NCI-H446 treated with DMSO at 0.1 percent for 48 hours (cell line): ENCODE measurements around the gene ATXN2.
"Not testable (repeated sequence)": the region's sequence is repeated elsewhere in the genome, so short reads cannot be mapped to it uniquely, and the experiment has no call there.

Experiments used
- DNase-seq: peaks from one replicate; lab custom pipeline; 2025; lab: John Stamatoyannopoulos, UW

ATXN2 gene

GRCh38 chr12:111570084-111570961 is 28.8 kb downstream of the ATXN2 start:
- DNase-seq: no peak

DNA sequence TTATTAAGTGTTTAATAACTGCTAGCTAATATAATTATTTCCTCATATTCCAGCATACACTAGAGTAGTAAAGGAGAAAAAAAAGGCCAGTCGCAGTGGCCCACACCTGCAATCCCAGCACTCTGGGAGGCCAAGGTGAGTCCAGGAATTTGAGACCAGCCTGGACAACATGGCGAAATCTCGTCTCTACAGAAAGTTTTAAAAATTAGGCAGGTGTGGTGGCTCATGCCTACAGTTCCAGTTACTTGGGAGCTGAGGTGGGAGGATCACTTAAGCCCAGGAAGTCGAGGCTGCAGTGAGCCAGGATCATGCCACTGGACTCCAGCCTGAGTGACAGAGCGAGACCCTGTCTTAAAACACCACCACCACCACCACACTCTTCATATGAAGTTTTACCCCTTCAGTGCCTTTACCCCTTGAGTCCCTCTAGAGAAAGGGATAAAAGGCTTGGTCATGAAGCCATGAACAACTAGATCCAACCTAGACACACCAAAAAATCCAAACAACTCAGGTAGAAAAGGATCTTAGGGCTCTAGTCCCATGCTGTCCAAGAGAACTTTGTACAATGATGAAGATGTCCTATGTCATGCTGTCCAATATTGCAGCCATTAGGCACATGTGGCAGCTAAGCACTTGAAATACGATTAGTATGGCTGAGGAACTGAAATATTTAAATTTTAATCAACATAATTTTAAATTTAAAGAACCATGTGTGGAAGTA is 29.6 kb downstream of the ATXN2 start:
- DNase-seq: no peak

GRCh38 chr12:111560844-111561243 is 38.3 kb downstream of the ATXN2 start:
- DNase-seq: not testable (repeated sequence)

GRCh38 chr12:111558107-111558376 is 41.1 kb downstream of the ATXN2 start:
- no peak for DNase-seq

DNA sequence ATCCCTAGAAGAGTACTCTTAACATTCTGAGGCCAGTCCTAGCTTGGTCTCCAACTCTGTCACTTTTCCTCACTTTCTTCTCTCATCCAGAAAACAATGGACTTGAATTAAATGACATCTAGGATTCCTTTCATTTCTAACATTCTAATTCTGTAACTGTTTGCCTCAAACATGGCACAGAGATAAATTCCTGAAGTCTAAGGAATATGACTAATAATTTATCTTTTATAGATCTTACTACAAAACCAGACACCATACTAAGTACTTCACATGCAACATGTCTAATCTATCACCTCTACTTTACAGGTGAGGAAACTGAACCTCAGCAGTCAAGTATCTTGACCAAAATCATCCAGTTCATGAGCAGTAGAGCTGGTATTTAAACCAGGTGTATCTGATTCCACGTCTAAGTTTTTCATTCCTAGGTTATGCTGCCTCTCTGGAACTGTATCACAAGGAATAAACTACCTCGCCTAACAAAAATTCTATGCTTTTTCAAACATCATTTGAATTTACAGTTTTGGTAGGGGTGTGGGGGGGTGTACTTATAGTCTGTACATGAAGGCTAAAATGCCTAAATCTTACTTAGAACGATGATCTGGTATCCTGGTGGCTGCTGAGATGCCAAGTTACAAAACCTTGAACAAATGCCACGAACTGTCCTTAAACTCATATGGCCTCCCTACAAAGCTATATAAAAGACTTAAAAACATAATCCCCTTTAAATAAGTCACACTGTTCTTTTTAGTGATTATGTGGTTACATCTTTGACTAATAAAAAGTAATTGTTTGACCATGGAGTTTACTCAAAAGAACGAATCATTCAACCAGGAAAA is 41.6 kb downstream of the ATXN2 start:
- no peak for DNase-seq

GRCh38 chr12:111556676-111557075 is 42.4 kb downstream of the ATXN2 start:
- DNase-seq: no peak

GRCh38 chr12:111555313-111555712 is 43.8 kb downstream of the ATXN2 start:
- not testable (repeated sequence) for DNase-seq

- no peak for DNase-seq
These were observed 52.2 kb downstream of the ATXN2 start for GRCh38 chr12:111546758-111547383.

DNA sequence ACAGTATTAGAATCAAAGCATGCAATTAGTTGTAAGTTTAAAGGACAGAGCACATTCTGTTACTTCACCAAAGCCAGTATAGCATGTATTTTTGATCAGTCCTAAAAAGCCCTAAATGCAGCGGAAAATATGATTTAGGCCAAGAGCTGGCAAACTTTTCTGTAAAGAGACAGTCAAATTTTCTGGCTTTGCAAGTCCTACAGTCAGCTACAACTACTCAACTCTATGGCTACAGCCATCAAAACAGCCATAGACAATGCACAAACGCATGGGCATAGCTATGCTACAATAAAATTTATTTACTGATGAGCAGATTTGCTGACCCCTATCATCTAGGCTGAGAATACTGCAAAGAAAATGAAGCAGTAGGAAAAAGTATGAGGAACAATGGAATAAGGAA is 52.9 kb downstream of the ATXN2 start:
- DNase-seq: no peak

GRCh38 chr12:111544032-111544431 is 55.1 kb downstream of the ATXN2 start:
- DNase-seq: no peak

- no peak for DNase-seq
These were observed 66.4 kb downstream of the ATXN2 start for GRCh38 chr12:111532751-111533150.

DNA sequence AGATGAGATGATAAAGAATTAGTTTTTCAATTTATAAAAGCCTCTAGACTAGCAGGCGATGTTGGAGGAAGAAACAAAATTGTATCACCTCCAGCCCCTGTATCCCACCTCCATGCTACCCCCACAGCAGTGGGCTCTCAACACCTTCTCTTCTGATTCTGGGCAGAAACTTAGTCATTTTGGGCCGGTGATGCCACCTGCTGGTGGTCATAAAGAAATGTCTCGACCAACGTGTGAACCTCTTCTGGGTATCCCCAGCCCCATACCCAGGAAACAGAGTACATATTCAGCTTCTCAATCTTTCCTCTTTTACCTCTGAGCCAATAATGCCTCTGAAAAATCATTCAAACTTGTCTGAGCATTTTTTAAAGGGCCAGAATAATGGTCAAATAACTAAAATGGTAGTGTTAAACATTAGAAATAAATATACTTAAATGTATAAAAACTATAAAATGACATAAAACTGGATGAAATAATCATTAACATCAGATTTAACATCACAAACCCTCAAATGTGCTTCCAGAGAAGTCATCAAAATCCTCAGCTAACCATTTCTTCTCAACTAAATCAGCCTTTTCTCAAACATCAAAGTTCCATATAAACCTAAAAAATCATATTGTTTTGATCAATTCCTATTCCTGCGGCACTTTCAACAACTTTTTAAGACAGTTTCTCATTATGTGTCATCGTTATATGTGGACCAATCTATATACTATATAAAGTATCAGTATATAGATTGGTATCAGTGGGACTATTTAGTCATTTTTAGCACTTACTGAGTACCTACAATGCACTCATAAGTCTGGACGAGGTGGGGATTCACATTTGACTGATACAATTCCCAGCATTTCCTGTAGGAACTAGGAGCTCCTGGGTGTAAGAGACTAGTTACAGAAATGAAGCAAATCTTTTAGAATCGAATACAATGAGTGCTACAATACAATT is 69.4 kb downstream of the ATXN2 start:
- DNase-seq: peak; percentile 14

- DNase-seq: no peak
These were observed 75.4 kb downstream of the ATXN2 start for GRCh38 chr12:111523587-111524167.

DNA sequence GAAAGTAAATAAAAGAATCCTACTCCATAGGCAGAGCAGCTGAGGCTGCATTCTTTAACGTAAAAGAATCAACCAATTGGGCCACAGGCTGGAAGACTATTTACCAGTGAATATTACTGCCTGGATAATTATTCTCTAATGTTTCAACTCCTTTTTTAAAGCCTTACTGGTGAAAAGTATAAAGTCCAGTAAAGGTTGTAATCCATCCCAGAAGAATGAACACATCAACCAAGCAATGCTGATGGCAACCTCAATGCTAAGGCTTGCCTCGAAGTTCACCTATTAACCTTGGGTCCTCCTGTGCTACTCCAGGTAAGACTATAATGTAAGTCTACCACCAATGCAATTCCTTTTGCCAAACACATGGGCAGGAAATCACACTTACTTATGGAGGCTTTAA is 77.3 kb downstream of the ATXN2 start:
- no peak for DNase-seq

GRCh38 chr12:111519937-111520336 is 79.2 kb downstream of the ATXN2 start:
- DNase-seq: no peak

DNA sequence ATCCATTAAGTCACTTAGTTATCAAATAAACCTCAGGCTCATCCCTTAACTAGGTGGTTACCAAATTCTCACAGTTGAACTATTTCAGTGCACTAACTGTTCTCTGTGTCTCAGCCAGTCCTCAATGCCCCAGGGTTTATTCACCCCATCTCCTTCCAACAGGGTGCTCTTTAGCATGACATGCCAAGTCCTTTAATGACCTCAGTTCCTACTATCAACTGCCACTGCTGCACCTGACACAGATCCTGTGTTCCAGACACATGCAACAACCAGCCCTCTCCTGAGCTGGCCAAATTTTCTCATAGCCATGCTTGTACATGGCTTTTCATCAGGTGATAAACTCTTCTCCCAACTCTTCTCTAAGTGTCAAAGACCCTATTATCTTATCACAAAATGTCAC is 80.0 kb downstream of the ATXN2 start:
- no peak for DNase-seq

DNA sequence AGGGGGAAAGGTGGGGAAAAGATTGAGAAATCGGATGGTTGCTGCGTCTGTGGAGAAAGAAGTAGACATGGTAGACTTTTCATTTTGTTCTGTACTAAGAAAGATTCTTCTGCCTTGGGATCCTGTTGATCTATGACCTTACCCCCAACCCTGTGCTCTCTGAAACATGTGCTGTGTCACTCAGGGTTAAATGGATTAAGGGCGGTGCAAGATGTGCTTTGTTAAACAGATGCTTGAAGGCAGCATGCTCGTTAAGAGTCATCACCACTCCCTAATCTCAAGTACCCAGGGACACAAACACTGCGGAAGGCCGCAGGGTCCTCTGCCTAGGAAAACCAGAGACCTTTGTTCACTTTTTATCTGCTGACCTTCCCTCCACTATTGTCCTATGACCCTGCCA is 91.4 kb downstream of the ATXN2 start:
- DNase-seq: not testable (repeated sequence)

- not testable (repeated sequence) for DNase-seq
These were observed 91.9 kb downstream of the ATXN2 start for GRCh38 chr12:111507258-111507657.

DNA sequence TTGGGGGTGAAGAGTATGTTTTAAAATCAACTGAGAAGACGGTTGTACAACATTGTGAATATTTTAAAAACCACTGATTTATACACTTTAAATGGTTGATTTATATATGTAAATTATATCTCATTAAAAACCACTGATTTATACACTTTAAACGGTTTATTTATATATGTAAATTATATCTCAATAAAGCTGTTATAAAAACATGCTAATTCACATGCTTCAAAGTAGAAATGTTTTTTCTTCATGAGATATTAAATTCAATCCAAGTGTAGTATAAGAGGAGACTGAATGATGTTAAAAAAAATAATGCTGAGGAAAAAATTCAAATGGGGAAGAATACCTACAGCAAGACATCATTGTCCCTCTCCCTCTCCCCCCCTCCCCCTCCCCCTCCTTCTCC is 92.9 kb downstream of the ATXN2 start:
- DNase-seq: no peak

GRCh38 chr12:111505601-111506036 is 93.5 kb downstream of the ATXN2 start:
- DNase-seq: no peak

- peak; percentile 17 for DNase-seq
These were observed 96.0 kb downstream of the ATXN2 start for GRCh38 chr12:111503116-111503515.
